Measurements from ENCODE around the gene MBOAT2. TPM values are rescaled to one million over a fixed set of nuclear protein-coding genes. Genes with fewer than 3 reads are reported as not detected.

Gene MBOAT2
- total RNA-seq, 1 experiment from 2014 or later: 16.8 TPM

DNA sequence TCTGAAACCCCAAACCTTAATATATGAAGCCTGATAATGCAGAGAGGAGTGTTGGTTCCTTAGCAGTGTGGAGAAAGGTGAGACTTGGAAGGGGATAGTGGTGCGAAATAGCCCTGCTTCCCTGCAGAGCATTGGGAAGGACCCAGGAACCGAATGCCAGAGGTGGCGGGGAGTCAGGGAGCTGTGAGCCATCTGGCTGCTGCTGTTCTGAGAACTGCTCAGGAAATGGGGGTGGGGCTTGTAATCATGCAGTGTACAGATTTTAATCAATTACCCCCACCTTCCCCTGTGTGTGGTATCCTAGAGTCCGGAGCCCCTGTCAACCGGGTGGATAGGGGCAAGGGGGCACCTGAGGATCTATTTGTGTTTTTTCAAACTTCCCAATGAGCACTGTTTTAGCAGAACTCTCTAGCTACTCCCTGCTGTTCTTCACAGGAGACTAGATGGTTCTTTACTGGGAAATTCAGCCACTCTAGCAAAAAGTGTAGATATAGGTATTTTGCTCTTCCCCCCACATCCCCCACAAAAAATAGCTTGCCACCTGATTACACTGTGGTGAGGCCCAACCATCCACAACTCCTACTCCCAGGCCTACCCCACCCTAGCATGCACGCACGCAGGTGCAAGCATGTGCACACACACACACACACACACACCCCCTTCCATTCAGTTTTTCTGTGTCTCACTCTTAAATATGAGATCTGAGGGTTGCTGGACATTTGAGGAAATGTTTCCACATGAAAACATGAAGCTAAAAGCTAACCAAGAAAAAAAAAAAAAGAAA is 30.1 kb upstream of the MBOAT2 start:
- Histone ChIP-seq H3K79me2 (ENCODE audit: insufficient read depth, low read length) (no peaks in the 10 kb centered on the region), H3K9ac (ENCODE audit: low read length) (no peak overlapping the region), H2AFZ (ENCODE audit: low read depth, low read length, poor library complexity, severe bottlenecking) (no peak overlapping the region), H3K27me3 (ENCODE audit: insufficient read depth, low read length) (no peaks in the 10 kb centered on the region), H3K27ac (ENCODE audit: low read depth, low read length) (no peak overlapping the region), H3K4me2 (ENCODE audit: low read length) (no peak overlapping the region), H3K4me3 (replicated peaks in 1 of 2; ENCODE audit: low read depth in 1 of 2, low read length in 2 of 2) (no peak overlapping the region), H3K9me2 (ENCODE audit: insufficient read depth) (no peaks in the 10 kb centered on the region), H3K9me3 (ENCODE audit: control insufficient read depth in 1 of 2, insufficient read depth in 1 of 2, low read depth in 1 of 2, low read length in 2 of 2) (no peaks in the 10 kb centered on the region), H3K4me1 (ENCODE audit: control insufficient read depth in 1 of 2, insufficient read depth in 2 of 2, low read length in 2 of 2) (no peaks in the 10 kb centered on the region), H3K36me3 (ENCODE audit: control insufficient read depth in 1 of 2, insufficient read depth in 2 of 2, low read length in 2 of 2) (no peaks in the 10 kb centered on the region), H4K20me1 (ENCODE audit: insufficient read depth) (no peaks in the 10 kb centered on the region)
- ATAC-seq: no peak
- POLR2A ChIA-PET: no interaction called here
- CTCF ChIA-PET: no interaction called here
- BruUV-seq (replicated peaks): no TSS peak
- RAD21 ChIA-PET (ENCODE audit: low non-redundant PET in 1 of 2, low total read pairs in 2 of 2, uncharacterized antibody in 2 of 2, unreplicated experiment in 2 of 2): no interaction called here
- TF ChIP-seq SP1 (IDR thresholded peaks at IDR 0.05; ENCODE audit: low read depth): no peak
- TF ChIP-seq EZH2 (IDR thresholded peaks at IDR 0.05): no peak
- TF ChIP-seq POLR2AphosphoS5 (IDR thresholded peaks at IDR 0.05; ENCODE audit: low read depth, low read length): no peak
- TF ChIP-seq ZNF274 (IDR thresholded peaks at IDR 0.05; ENCODE audit: low read depth, low read length): no peak
- no peak for TF ChIP-seq CEBPB (IDR thresholded peaks at IDR 0.05; ENCODE audit: low read depth)
- no peak for DNase-seq (ENCODE audit: low read depth, low spot score)
- intact Hi-C loops (cut with micrococcal nuclease): no loop called here

- ChIA-PET CTCF (no interaction called here), RAD21 (ENCODE audit: low non-redundant PET in 1 of 2, low total read pairs in 2 of 2, uncharacterized antibody in 2 of 2, unreplicated experiment in 2 of 2) (no interaction called here), POLR2A (no interaction called here)
- Histone ChIP-seq H2AFZ (ENCODE audit: low read depth, low read length, poor library complexity, severe bottlenecking) (no peak overlapping the region), H3K4me2 (ENCODE audit: low read length) (no peak overlapping the region), H3K9me3 (ENCODE audit: control insufficient read depth in 1 of 2, insufficient read depth in 1 of 2, low read depth in 1 of 2, low read length in 2 of 2) (no peaks in the 10 kb centered on the region), H3K79me2 (ENCODE audit: insufficient read depth, low read length) (no peaks in the 10 kb centered on the region), H3K9me2 (ENCODE audit: insufficient read depth) (no peaks in the 10 kb centered on the region), H4K20me1 (ENCODE audit: insufficient read depth) (no peaks in the 10 kb centered on the region), H3K27ac (ENCODE audit: low read depth, low read length) (no peak overlapping the region), H3K36me3 (ENCODE audit: control insufficient read depth in 1 of 2, insufficient read depth in 2 of 2, low read length in 2 of 2) (no peaks in the 10 kb centered on the region), H3K4me3 (replicated peaks in 1 of 2; ENCODE audit: low read depth in 1 of 2, low read length in 2 of 2) (no peak overlapping the region), H3K27me3 (ENCODE audit: insufficient read depth, low read length) (no peaks in the 10 kb centered on the region), H3K4me1 (ENCODE audit: control insufficient read depth in 1 of 2, insufficient read depth in 2 of 2, low read length in 2 of 2) (no peaks in the 10 kb centered on the region), H3K9ac (ENCODE audit: low read length) (no peak overlapping the region)
- BruUV-seq (replicated peaks): no TSS peak
- no peak for DNase-seq (ENCODE audit: low read depth, low spot score)
- no peak for ATAC-seq
- intact Hi-C loops (cut with micrococcal nuclease): no loop called here
- TF ChIP-seq ATF3 (IDR thresholded peaks at IDR 0.05) (no peak), EGR1 (IDR thresholded peaks at IDR 0.05; ENCODE audit: low read depth) (no peak), EZH2phosphoT487 (IDR thresholded peaks at IDR 0.05; ENCODE audit: borderline replicate concordance) (no peak), TCF7L2 (IDR thresholded peaks at IDR 0.05; ENCODE audit: borderline replicate concordance, extremely low read depth, insufficient read depth, insufficient read length) (no peak), SP1 (IDR thresholded peaks at IDR 0.05; ENCODE audit: low read depth) (no peak), POLR2AphosphoS5 (IDR thresholded peaks at IDR 0.05; ENCODE audit: low read depth, low read length) (no peak), EZH2 (IDR thresholded peaks at IDR 0.05) (no peak), ZNF274 (IDR thresholded peaks at IDR 0.05; ENCODE audit: low read depth, low read length) (no peak), ZFX (IDR thresholded peaks at IDR 0.05) (no peak), POLR2A (IDR thresholded peaks at IDR 0.05; ENCODE audit: borderline replicate concordance, extremely low read depth, insufficient read depth, insufficient read length) (no peak)
- TF ChIP-seq, protein P1, sequence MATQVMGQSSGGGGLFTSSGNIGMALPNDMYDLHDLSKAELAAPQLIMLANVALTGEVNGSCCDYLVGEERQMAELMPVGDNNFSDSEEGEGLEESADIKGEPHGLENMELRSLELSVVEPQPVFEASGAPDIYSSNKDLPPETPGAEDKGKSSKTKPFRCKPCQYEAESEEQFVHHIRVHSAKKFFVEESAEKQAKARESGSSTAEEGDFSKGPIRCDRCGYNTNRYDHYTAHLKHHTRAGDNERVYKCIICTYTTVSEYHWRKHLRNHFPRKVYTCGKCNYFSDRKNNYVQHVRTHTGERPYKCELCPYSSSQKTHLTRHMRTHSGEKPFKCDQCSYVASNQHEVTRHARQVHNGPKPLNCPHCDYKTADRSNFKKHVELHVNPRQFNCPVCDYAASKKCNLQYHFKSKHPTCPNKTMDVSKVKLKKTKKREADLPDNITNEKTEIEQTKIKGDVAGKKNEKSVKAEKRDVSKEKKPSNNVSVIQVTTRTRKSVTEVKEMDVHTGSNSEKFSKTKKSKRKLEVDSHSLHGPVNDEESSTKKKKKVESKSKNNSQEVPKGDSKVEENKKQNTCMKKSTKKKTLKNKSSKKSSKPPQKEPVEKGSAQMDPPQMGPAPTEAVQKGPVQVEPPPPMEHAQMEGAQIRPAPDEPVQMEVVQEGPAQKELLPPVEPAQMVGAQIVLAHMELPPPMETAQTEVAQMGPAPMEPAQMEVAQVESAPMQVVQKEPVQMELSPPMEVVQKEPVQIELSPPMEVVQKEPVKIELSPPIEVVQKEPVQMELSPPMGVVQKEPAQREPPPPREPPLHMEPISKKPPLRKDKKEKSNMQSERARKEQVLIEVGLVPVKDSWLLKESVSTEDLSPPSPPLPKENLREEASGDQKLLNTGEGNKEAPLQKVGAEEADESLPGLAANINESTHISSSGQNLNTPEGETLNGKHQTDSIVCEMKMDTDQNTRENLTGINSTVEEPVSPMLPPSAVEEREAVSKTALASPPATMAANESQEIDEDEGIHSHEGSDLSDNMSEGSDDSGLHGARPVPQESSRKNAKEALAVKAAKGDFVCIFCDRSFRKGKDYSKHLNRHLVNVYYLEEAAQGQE (IDR thresholded peaks at IDR 0.05; ENCODE audit: low read depth): no peak
Observed at GRCh38 chr2:9032536-9033255, 29.2 kb upstream of the MBOAT2 start.

Measured in HCT116 (cell line).